GM18951 (cell line): ENCODE measurements around the gene FLNB.

Experiments used
- POLR2A ChIP-seq: IDR thresholded peaks from 4 replicates; pipeline ENCODE4 v1.6.1; 2011; ENCODE audit warnings: mild to moderate bottlenecking; ENCODE audit not compliant: insufficient read length, insufficient read depth; ENCODE audit errors: extremely low read depth
- in situ Hi-C: fragments of 300-500 bp; cut with MboI; formaldehyde crosslinking; loops from one replicate; pipeline ENCODE4 v1.12.0; 2022; ENCODE audit warnings: low sequenced_read_pairs, mixed read lengths, inconsistent platforms; ENCODE audit not compliant: unreplicated experiment

FLNB gene

DNA sequence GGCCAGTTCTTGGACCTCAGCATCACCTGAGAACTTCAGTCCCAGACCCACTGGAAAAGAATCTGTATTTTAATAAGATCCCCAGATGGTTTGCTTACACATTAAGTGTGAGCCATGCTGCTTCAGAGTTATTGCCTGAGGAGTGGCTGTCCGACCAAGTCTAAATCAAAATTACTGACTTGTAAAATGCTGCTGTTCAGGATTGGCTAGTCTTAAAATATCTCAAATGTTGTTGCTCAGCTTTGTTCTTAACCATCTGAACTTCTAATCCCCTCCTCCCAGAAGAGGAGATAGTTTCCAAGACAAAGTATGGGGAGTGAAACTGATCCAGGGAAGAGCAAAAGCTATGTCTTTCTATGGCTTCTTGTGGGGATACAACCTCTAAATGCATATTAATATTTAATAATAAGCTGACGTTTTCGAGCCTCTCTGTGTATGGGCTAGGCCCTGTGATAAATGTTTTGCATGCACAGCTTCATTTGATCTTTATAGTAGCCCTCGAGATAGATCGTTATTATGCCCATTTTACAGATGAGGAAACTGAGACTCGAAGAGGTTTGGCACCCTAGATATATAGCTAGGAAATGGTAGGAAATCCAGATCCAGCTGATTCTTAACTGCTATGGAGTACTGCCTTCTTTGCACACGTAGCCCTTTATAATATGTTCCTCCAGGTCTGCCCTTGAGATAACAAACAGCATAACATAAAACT lies 150.4 kb downstream of the FLNB start:
- no peak for TF ChIP-seq POLR2A
- in situ Hi-C loops, result no loop called here

DNA sequence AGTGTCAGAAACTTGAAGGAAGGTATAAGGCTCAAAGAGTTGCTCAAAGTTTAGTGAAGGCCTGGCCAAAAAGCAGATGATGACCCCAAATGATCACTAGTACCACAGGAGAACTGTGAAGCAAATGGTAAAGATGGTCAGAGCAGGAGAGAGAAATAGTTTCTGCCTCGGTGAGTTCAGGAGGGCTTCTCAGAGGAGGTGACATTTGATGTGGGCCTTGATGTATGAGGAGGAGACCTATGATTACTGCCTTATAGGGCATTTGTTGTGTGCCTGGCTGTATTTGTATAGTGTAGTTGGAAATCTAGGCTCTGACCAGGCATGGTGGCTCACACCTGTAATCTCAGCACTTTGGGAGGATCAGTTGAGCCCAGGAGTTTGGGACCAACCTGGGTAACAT lies 152.2 kb downstream of the FLNB start:
- no peak for TF ChIP-seq POLR2A
- in situ Hi-C loops, result no loop called here

DNA sequence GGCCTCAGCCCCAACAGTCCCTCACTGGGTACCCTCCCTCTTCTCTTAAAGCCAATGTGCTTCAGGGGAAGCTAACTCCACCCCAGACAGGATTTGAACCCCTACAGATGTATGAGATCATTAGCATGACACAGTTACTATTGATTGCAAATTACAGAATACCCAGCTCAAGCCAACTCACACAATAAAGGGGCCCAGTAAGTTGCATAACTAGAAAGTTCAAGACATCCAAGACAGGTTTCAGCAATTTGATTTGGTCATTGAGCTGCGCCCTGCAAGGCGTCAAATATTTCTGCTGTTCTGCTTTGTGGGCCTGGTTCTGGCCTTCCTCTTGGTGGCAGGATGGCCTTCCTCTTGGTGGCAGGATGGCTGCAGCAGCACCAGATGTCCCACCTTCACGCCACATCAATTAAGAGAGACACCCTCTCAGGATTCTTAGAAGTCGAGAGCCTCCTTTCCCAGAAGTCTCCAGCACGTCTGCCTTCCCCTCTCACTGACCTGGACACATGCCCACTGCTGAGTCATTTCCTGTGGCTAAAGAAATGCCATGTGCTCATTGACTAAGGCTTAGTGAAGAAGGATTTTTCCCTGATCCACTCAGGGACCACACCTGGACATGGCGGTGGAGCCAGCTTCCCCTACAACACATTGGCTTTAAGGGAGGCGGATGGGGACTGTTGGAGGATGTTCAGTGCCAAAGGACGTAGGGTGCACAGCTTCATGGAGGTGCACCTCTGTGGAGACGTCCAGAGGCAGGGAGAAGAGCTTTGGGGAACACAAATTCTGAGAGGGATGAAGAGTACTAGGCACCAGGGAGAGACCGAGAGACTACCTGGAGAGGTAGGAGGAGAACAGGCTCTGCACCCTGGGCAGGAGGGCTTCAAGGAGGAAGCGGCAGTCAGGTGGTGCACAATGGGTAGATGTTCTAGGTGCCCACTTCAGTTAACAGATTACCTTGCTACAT lies 153.5 kb downstream of the FLNB start:
- no peak for TF ChIP-seq POLR2A
- in situ Hi-C loops, result no loop called here

DNA sequence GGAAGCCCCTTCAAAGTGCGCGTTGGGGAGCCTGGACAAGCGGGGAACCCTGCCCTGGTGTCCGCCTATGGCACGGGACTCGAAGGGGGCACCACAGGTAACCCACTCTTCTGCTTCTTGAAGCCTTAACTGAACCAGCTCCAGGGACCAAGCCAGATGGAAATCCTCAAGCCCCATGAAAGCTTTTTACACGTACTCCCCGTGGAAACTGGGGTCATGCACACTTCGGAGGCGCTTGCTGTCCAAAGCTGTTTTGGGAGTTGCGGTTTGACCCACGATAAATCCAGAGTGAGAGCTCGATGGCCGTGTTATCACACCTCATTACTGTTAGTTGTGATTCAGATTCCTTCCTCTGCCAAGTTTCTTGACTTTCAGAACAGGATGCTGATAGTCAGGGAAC lies 155.0 kb downstream of the FLNB start:
- in situ Hi-C loops, result no loop called here
- TF ChIP-seq POLR2A, result no peak

DNA sequence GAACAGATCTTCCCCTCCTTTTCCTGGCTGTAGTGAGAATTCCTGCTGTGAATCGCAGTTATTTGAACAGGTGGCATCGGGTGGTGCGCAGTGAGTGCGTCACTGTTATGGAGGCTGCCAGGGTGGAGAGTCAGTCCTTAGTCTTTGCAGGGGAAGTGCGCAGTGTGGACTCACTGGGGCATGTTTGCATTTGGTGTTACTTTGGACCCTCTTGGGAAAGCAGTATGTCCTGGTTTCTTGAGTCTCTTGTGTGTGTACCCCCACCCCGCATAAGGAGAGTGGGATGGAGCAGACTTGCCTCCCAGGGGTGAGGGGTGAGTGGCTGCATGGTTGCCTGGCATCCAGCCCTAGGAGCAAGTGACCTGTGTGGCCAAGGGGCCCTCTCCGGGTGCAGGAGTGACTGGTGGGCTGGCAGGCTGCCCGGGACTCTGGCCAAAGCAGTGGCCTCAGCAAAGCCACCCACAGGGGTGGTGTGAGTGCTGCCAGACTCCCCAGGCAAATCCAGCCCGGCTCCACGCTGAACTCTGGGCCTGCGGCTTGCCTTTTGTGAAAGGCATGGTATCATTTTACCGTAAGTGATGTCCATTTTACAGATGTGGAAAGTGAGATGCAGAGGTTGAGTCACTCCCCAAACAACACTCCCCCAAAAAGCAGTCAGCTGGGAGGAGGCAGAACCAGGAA lies 156.1 kb downstream of the FLNB start:
- no peak for TF ChIP-seq POLR2A
- in situ Hi-C loops, result no loop called here

DNA sequence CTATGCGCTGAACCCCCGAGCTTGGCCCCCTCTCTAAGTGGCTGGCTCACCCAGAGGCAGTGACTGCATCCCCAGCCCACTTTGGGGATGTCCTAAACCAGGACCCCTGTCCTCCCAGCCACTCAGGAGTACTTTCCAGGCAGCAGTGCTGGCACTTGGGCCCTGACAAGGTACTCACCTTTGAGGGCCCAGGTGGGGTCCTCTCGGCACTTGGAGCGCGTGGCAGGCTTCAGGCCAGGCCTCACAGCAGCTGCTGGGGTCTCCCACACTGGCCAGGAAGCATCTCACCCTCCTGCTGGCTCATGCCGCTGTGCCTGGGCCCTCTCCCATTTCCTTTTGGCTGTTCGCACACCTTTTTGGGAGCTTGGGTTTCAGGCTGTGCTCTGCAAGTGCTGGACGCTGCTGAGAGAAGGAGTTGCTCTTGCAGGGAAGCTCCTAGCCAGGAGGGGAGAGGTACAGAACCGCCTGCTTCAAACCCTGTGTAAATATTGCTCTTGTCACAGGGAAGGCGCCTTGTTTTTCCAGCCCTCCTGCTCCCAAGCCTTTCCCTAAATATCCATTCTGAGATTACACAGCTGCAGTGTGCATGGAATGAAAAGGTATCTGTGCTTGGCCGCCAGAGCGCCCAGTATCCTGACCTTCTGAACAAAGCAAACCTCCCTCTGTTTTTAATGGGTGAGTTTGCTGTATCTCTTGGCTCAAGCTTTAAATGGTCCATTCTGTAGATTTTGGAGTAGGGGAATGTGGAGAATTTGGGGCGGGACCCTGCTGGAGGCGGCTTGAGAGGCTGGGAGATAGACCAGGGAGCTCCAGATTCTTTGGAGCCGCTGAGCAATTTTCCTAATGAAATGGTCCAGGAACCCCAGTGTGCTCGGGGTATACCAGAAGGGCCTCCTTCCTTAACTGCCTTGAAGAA lies 156.9 kb downstream of the FLNB start:
- TF ChIP-seq POLR2A, result no peak
- in situ Hi-C loops, result no loop called here

DNA sequence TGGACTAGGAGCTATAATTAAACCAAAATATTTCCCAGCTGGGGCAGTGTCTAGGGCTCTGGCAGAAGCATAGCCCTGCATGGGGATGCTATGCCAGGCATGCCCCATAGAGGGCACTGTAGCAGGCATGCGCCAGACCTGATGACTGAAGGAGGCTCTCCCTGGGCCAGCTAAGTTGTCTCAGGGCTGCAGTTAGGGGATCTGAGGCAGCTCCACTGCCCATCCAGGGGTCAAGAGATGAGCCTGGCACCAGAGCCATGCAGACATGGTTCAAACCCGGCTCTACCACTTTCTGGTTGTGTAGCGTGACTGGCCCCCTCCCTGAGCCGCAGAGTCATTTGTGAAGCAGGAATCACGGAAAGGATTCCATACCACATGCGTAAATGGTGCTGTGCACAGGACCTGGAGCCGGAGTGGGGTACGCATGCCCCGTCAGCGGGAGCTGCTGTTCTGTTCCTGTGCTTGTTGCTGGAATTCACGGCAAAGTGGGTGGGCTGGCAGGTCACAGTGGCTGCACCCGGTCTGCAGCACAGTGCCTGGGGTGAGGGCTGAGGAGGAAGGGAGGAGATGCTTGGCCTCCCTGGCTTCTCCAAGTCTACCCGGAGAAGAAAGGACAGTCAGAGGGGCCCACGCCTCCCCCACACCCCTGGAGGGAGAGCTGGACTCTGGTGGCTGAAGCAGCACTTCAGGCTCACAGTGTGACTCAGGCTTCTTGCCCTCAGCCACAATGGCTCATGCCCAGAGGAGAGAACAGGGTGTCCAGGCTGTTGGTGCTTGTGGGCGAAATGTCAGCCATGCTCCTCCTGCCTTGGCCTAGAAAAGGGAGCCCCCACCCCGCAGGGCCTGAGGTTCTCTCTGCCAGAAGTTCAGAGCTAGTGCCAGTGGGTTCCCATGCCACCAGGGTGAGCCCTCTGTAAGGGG lies 159.5 kb downstream of the FLNB start:
- in situ Hi-C loops, result no loop called here
- no peak for TF ChIP-seq POLR2A

DNA sequence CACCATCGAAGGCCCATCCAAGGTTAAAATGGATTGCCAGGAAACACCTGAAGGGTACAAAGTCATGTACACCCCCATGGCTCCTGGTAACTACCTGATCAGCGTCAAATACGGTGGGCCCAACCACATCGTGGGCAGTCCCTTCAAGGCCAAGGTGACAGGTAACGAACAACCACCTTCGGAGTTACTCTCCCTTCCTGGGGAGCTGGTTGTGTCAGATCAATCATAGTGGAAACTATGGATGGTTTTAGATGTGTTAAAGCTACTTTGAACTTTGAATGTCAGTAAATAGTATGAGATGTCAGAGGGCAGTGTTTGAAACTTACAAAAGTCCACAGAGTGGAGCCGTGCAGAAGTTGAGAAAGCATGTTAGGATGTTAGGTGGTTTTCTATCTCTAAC lies 160.3 kb downstream of the FLNB start:
- no peak for TF ChIP-seq POLR2A
- in situ Hi-C loops, result no loop called here

DNA sequence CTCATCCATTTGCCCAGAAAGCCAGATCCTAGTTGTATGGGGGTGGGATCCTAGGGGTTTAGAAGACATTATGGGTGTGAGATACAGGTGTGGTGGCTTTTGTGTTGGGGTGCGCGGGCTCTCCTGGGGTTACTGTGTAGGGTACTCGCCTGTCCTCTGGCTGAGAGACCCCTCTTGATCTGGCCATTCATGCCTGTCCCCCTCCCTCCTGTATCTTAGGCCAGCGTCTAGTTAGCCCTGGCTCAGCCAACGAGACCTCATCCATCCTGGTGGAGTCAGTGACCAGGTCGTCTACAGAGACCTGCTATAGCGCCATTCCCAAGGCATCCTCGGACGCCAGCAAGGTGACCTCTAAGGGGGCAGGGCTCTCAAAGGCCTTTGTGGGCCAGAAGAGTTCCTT lies 161.1 kb downstream of the FLNB start:
- in situ Hi-C loops, result no loop called here
- TF ChIP-seq POLR2A, result no peak

DNA sequence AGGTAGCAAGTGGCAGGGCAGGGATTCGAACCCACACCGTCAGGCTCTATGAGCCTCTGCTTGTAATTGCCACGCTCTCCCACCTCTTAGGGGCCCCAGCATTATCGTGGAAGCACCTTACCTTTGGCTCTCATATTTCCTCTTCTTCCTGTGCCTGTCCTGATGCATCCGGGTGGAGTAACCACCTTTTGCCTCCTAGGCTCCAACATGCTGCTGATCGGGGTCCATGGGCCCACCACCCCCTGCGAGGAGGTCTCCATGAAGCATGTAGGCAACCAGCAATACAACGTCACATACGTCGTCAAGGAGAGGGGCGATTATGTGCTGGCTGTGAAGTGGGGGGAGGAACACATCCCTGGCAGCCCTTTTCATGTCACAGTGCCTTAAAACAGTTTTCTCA lies 162.2 kb downstream of the FLNB start:
- no peak for TF ChIP-seq POLR2A
- in situ Hi-C loops, result loop anchor here (10.0 kb wide), 1 partner anchor 156 kb away; no protein-coding TSS in a partner anchor

DNA sequence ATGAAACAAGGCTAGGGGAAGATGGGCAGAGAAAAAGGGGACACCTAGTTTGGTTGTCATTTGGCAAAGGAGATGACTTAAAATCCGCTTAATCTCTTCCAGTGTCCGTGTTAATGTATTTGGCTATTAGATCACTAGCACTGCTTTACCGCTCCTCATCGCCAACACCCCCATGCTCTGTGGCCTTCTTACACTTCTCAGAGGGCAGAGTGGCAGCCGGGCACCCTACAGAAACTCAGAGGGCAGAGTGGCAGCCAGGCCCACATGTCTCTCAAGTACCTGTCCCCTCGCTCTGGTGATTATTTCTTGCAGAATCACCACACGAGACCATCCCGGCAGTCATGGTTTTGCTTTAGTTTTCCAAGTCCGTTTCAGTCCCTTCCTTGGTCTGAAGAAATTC lies 162.9 kb downstream of the FLNB start:
- in situ Hi-C loops, result loop anchor here (10.0 kb wide), 1 partner anchor 156 kb away; no protein-coding TSS in a partner anchor
- no peak for TF ChIP-seq POLR2A
